HFF-Myc (cell line): Measurements from ENCODE around the gene CLEC16A.

Source experiments
- DNase-seq: peaks from one replicate; pipeline ENCODE4 v3.0.0-alpha.2; 2011; ENCODE audit warnings: low read depth; ENCODE audit errors: extremely low read depth
- H3K4me3 ChIP-seq: replicated peaks from 2 replicates; pipeline ENCODE4 v1.5.1; 2011; ENCODE audit warnings: low read depth, mild to moderate bottlenecking, control low read depth, low read length
- CTCF ChIP-seq: IDR thresholded peaks from 2 replicates; pipeline ENCODE4 v1.5.1; 2012; ENCODE audit warnings: mild to moderate bottlenecking, low read depth, low read length, control low read depth; ENCODE audit errors: missing control alignments

The CLEC16A gene

GRCh38 chr16:11094857-11095565 is 150.6 kb downstream of the CLEC16A start:
- TF ChIP-seq CTCF, result no peak
- H3K4me3 ChIP-seq, result no peak overlapping the region
- DNase-seq, result no peak

GRCh38 chr16:11095935-11096334 is 151.6 kb downstream of the CLEC16A start:
- no peak overlapping the region for H3K4me3 ChIP-seq
- no peak for TF ChIP-seq CTCF
- no peak for DNase-seq

GRCh38 chr16:11097094-11097786 is 152.9 kb downstream of the CLEC16A start:
- H3K4me3 ChIP-seq, result no peak overlapping the region
- no peak for TF ChIP-seq CTCF
- no peak for DNase-seq

- TF ChIP-seq CTCF, result no peak
- no peak overlapping the region for H3K4me3 ChIP-seq
- DNase-seq, result no peak
Observed at GRCh38 chr16:11097787-11098167, 153.4 kb downstream of the CLEC16A start.

- TF ChIP-seq CTCF, result no peak
- H3K4me3 ChIP-seq, result no peak overlapping the region
- DNase-seq, result no peak
Observed at GRCh38 chr16:11098601-11099390, 154.4 kb downstream of the CLEC16A start.

GRCh38 chr16:11099672-11100205 is 155.4 kb downstream of the CLEC16A start:
- no peak for DNase-seq
- H3K4me3 ChIP-seq, result no peak overlapping the region
- TF ChIP-seq CTCF, result no peak
